Activated T-cell treated with anti-CD3 and anti-CD28 coated beads for 1 hour (primary cell): ENCODE measurements around the gene FGF12.

ENCODE experiments used
- DNase-seq: peaks from one replicate; pipeline ENCODE4 v3.0.0-alpha.2; 2020; ENCODE audit warnings: low read depth

FGF12 gene

GRCh38 chr3:192413461-192413860, 313.9 kb downstream of the FGF12 start:
- no peak for DNase-seq

- no peak for DNase-seq
Observed at GRCh38 chr3:192410684-192410960, 316.7 kb downstream of the FGF12 start.

- DNase-seq: no peak
Observed at GRCh38 chr3:192409838-192410683, 317.3 kb downstream of the FGF12 start.

- no peak for DNase-seq
Observed at GRCh38 chr3:192409201-192409837, 318.0 kb downstream of the FGF12 start.

GRCh38 chr3:192408647-192409200, 318.6 kb downstream of the FGF12 start:
- no peak for DNase-seq

- DNase-seq: no peak
Observed at GRCh38 chr3:192408007-192408646, 319.2 kb downstream of the FGF12 start.

GRCh38 chr3:192399767-192400166, 327.6 kb downstream of the FGF12 start:
- no peak for DNase-seq

- no peak for DNase-seq
Observed at GRCh38 chr3:192397012-192397411, 330.3 kb downstream of the FGF12 start.

- no peak for DNase-seq
Observed at GRCh38 chr3:192395506-192395905, 331.8 kb downstream of the FGF12 start.

GRCh38 chr3:192392986-192393385, 334.4 kb downstream of the FGF12 start:
- no peak for DNase-seq

GRCh38 chr3:192382861-192383260, 344.5 kb downstream of the FGF12 start:
- DNase-seq: no peak

- DNase-seq: no peak
Observed at GRCh38 chr3:192373586-192373985, 353.8 kb downstream of the FGF12 start.

GRCh38 chr3:192373032-192373431, 354.3 kb downstream of the FGF12 start:
- no peak for DNase-seq

- no peak for DNase-seq
Observed at GRCh38 chr3:192372616-192373015, 354.7 kb downstream of the FGF12 start.

GRCh38 chr3:192371870-192372400, 355.4 kb downstream of the FGF12 start:
- DNase-seq: no peak

- no peak for DNase-seq
Observed at GRCh38 chr3:192367616-192368015, 359.7 kb downstream of the FGF12 start.

GRCh38 chr3:192366916-192367315, 360.4 kb downstream of the FGF12 start:
- DNase-seq: no peak

- DNase-seq: no peak
Observed at GRCh38 chr3:192365571-192365970, 361.8 kb downstream of the FGF12 start.

GRCh38 chr3:192364316-192364715, 363.0 kb downstream of the FGF12 start:
- no peak for DNase-seq

GRCh38 chr3:192354687-192355086, 372.7 kb downstream of the FGF12 start:
- no peak for DNase-seq

GRCh38 chr3:192352142-192352541, 375.2 kb downstream of the FGF12 start:
- no peak for DNase-seq

GRCh38 chr3:192351441-192351840, 375.9 kb downstream of the FGF12 start:
- no peak for DNase-seq

GRCh38 chr3:192340031-192340430, 387.3 kb downstream of the FGF12 start:
- DNase-seq: no peak
